Measurements from ENCODE around the gene PSME1. TPM values are rescaled to one million over a fixed set of nuclear protein-coding genes. Genes with fewer than 3 reads are reported as not detected.
A peak's percentile ranks its signal among the peaks of the same experiment; 100 is the strongest.

The PSME1 gene
- total and polyA plus RNA-seq, 10 of the 15 experiments (the other 5 are each of a cell fraction or from before 2014, with no cell fraction given) = 250 to 1,378 (median 412) TPM

- Histone ChIP-seq H3K9me3 (replicated peaks; ENCODE audit: control insufficient read depth, insufficient read depth, low read length) (no peaks in the 10 kb centered on the region), H4K20me1 (ENCODE audit: control insufficient read depth, insufficient read depth) (no peaks in the 10 kb centered on the region), H3K4me3 (peak overlapping the region; percentile 62), H3K27me3 (replicated peaks in 1 of 2; ENCODE audit: control insufficient read depth in 2 of 2, insufficient read depth in 2 of 2, low read length in 1 of 2) (no peaks in the 10 kb centered on the region), H3K4me2 (ENCODE audit: control insufficient read depth, insufficient read depth) (peak overlapping the region; percentile 68), H3K79me2 (ENCODE audit: control insufficient read depth, insufficient read depth, low read length) (peaks cover 6% of the 10 kb centered on the region), H3K36me3 (ENCODE audit: control insufficient read depth in 2 of 2, insufficient read depth in 2 of 2, low read length in 1 of 2) (peaks cover 2 to 11% of the 10 kb centered on the region in 2 experiments; a peak in 3 of 4 replicates), H2AFZ (ENCODE audit: control insufficient read depth, low read depth, low read length) (no peak overlapping the region; the same call in 1 of the 2 replicates), H3K27ac (ENCODE audit: control insufficient read depth, insufficient read depth) (peak overlapping the region; percentile 68), H3K9ac (ENCODE audit: control insufficient read depth, insufficient read depth, low read length) (peak overlapping the region; percentile 69), H3K4me1 (ENCODE audit: control insufficient read depth, insufficient read depth, low read length) (no peaks in the 10 kb centered on the region)
- intact Hi-C loops (cut with micrococcal nuclease; ENCODE audit: unreplicated experiment) (no loop called here), in situ Hi-C loops (cut with MboI) (no loop called here)
- FAIRE-seq (no peak), ATAC-seq (peak; percentile 9; the same call in 1 of the 3 replicates), DNase-seq (ENCODE audit: low read depth, low spot score) (no peak)
- SMC1A ChIA-PET (ENCODE audit: uncharacterized antibody, unreplicated experiment) = interaction anchor here (0.7 kb wide), 1 partner anchor 64 kb away, joined by 3 read pairs; no protein-coding TSS in a partner anchor
- WGBS (ENCODE audit: insufficient coverage, insufficient replicate concordance, low lambda C conversion rate, missing lambda C conversion rate) = 35% methylated on average over 28 of the region's 30 CpGs
- no TSS peak for BruUV-seq (replicated peaks)
- CTCF ChIA-PET = interaction anchor here (1.1 to 2.2 kb wide), 4 partner anchors 43 to 161 kb away, joined by 3 to 6 read pairs (median 3); partner anchors contain the start of genes DHRS1, MDP1 and NOP9
- RAD21 ChIA-PET (ENCODE audit: unreplicated experiment) = interaction anchor here (1.0 kb wide), 1 partner anchor 11 kb away, joined by 4 read pairs; the partner anchor contains the start of gene IRF9
- TF ChIP-seq USF1 (IDR thresholded peaks at IDR 0.05; ENCODE audit: borderline replicate concordance, extremely low read length, insufficient read depth, low read depth, low read length) (peak; percentile 61), BCLAF1 (IDR thresholded peaks at IDR 0.05) (no peak), BACH1 (IDR thresholded peaks at IDR 0.05; ENCODE audit: borderline replicate concordance) (no peak), HCFC1 (IDR thresholded peaks at IDR 0.05; ENCODE audit: low read length) (no peak), MEF2B (IDR thresholded peaks at IDR 0.05; ENCODE audit: partially characterized antibody, poor library complexity, severe bottlenecking) (no peak), BMI1 (IDR thresholded peaks at IDR 0.05; ENCODE audit: borderline replicate concordance) (no peak), POU2F2 (IDR thresholded peaks at IDR 0.05; ENCODE audit: borderline replicate concordance, low read depth, low read length) (no peak), IKZF2 (IDR thresholded peaks at IDR 0.05) (0 out of 4 replicates have a peak, but pooled peaks of 1 of the 2 experiments have one; percentile 24)
- POLR2A ChIA-PET = interaction anchor here (1.9 to 2.8 kb wide), 3 partner anchors 12 to 25 kb away, joined by 7 to 11 read pairs (median 8); partner anchors contain the start of genes IPO4, IRF9 and RNF31
Observed at GRCh38 chr14:24172261-24172860, 36.4 kb downstream of the PSME1 start.
